OCI-LY7 (cell line): ENCODE results near the gene CNTLN. TPM values are rescaled to one million over a fixed set of nuclear protein-coding genes. Genes with fewer than 3 reads are reported as not detected.

Experiments used
- BruUV-seq: library from RNA; stranded (reverse); fragments of 400-500 nt; replicated peaks from 2 replicates; lab custom pipeline; 2021; lab: Mats Ljungman, UMichigan
- CTCF ChIA-PET: fragments of 300-600 bp; sonication (Branson Sonifier 250); formaldehyde crosslinking; loops from one replicate; lab custom pipeline; 2022; ENCODE audit warnings: antibody characterized with exemption; ENCODE audit not compliant: unreplicated experiment; lab: Charles Lee
- POLR2A ChIA-PET: fragments of 300-600 bp; sonication (Branson Sonifier 250); formaldehyde crosslinking; loops from one replicate; lab custom pipeline; 2022; ENCODE audit warnings: antibody characterized with exemption; lab: Charles Lee
- DNase-seq: peaks from one replicate; pipeline ENCODE4 v3.0.0-alpha.2; 2015; ENCODE audit warnings: low spot score
- H2AFZ ChIP-seq: fragments of 200-600 bp; sonication (generic), shearing (Covaris generic); 2 replicates; pipeline ENCODE4 v1.6.1; 2014; ENCODE audit warnings: mild to moderate bottlenecking, antibody characterized with exemption, low read length, moderate library complexity
- H3K27ac ChIP-seq: fragments of 200-600 bp; sonication (generic); 2 replicates; pipeline ENCODE4 v1.5.1; 2014; ENCODE audit warnings: mixed run types, low read depth, mild to moderate bottlenecking, moderate library complexity, low read length, inconsistent platforms; ENCODE audit not compliant: poor library complexity, severe bottlenecking
- H3K36me3 ChIP-seq: fragments of 200-600 bp; sonication (generic); 2 replicates; pipeline ENCODE4 v1.6.1; 2014; ENCODE audit warnings: mild to moderate bottlenecking, antibody characterized with exemption, low read length, moderate library complexity, mixed read lengths; ENCODE audit not compliant: insufficient read depth
- H3K4me1 ChIP-seq: fragments of 200-600 bp; sonication (generic); 2 replicates; pipeline ENCODE4 v1.5.1; 2014; ENCODE audit warnings: mild to moderate bottlenecking, low read length; ENCODE audit not compliant: insufficient read depth, poor library complexity, severe bottlenecking
- H3K4me2 ChIP-seq: fragments of 200-600 bp; sonication (generic); 2 replicates; pipeline ENCODE4 v1.6.1; 2014; ENCODE audit warnings: mild to moderate bottlenecking, low read length
- H3K4me3 ChIP-seq: fragments of 200-600 bp; sonication (generic); 2 replicates; pipeline ENCODE4 v1.5.1; 2014; ENCODE audit warnings: mild to moderate bottlenecking, low read depth, low read length; ENCODE audit not compliant: poor library complexity, severe bottlenecking
- H3K79me2 ChIP-seq: fragments of 200-600 bp; sonication (generic); 2 replicates; pipeline ENCODE4 v1.6.1; 2016; ENCODE audit warnings: low read depth, mild to moderate bottlenecking, low read length, moderate library complexity, mixed read lengths; ENCODE audit not compliant: insufficient read depth
- H3K9me2 ChIP-seq: fragments of 200-600 bp; sonication (generic); 2 replicates; pipeline ENCODE4 v1.6.1; 2016; ENCODE audit warnings: mild to moderate bottlenecking, low read length, mixed read lengths; ENCODE audit not compliant: insufficient read depth
- H3K9me3 ChIP-seq: fragments of 200-600 bp; sonication (generic); 2 replicates; pipeline ENCODE4 v1.6.1; 2014; ENCODE audit warnings: mild to moderate bottlenecking, mixed run types, low read length, mixed read lengths
- H4K20me1 ChIP-seq: fragments of 200-600 bp; sonication (generic); 2 replicates; pipeline ENCODE4 v1.6.1; 2014; ENCODE audit warnings: mild to moderate bottlenecking, antibody characterized with exemption, low read length, moderate library complexity, mixed read lengths; ENCODE audit not compliant: insufficient read depth
- CTCF ChIP-seq: fragments of 200-600 bp; sonication (generic); conservative IDR thresholded peaks from 2 replicates; pipeline ENCODE4 v1.5.1; 2014; ENCODE audit warnings: mild to moderate bottlenecking, antibody characterized with exemption, low read length, moderate library complexity, mixed read lengths
- EZH2phosphoT487 ChIP-seq: fragments of 200-600 bp; sonication (generic); IDR thresholded peaks from 2 replicates; pipeline ENCODE4 v1.6.1; 2018; ENCODE audit warnings: low read depth, borderline replicate concordance, mild to moderate bottlenecking, mixed run types, antibody characterized with exemption, low read length, moderate library complexity, mixed read lengths
- intact Hi-C: fragments of 100-400 bp; cut with micrococcal nuclease; formaldehyde crosslinking; loops from one replicate; pipeline ENCODE4 v1.10.0; 2022; ENCODE audit not compliant: unreplicated experiment
- total RNA-seq, 2 experiments: library from RNA; depleted of rRNA in 1 of 2; stranded (reverse); fragments of >200 nt in 1 of 2; shearing (Covaris generic) in 1 of 2; gene quantifications; 2 replicates each; pipeline ENCODE4 v1.2.3, GENCODE V29; 2014 to 2022

CNTLN gene
- total RNA-seq, 2 experiments from 2014 or later: not detected

- no peak for DNase-seq
- Histone ChIP-seq H3K27ac (no peak overlapping the region), H3K9me2 (no peaks in the 10 kb centered on the region), H3K9me3 (no peaks in the 10 kb centered on the region), H4K20me1 (no peaks in the 10 kb centered on the region), H3K4me3 (no peak overlapping the region), H3K4me1 (no peaks in the 10 kb centered on the region), H2AFZ (no peak overlapping the region), H3K36me3 (no peaks in the 10 kb centered on the region), H3K79me2 (no peaks in the 10 kb centered on the region), H3K4me2 (no peak overlapping the region)
- CTCF ChIA-PET: no interaction called here
- intact Hi-C loops: no loop called here
- no peak for TF ChIP-seq CTCF
- no peak for TF ChIP-seq EZH2phosphoT487
- no TSS peak for BruUV-seq
- POLR2A ChIA-PET: no interaction called here
Observed at GRCh38 chr9:17509151-17509550, 374.3 kb downstream of the CNTLN start.

- POLR2A ChIA-PET: no interaction called here
- H3K9me2 ChIP-seq: no peaks in the 10 kb centered on the region
- no peak overlapping the region for H3K4me2 ChIP-seq
- no peaks in the 10 kb centered on the region for H3K79me2 ChIP-seq
- no peaks in the 10 kb centered on the region for H3K36me3 ChIP-seq
- H3K4me1 ChIP-seq: no peaks in the 10 kb centered on the region
- no peaks in the 10 kb centered on the region for H4K20me1 ChIP-seq
- intact Hi-C loops: no loop called here
- H2AFZ ChIP-seq: no peak overlapping the region
- no peak overlapping the region for H3K27ac ChIP-seq
- no peak for DNase-seq
- TF ChIP-seq EZH2phosphoT487 (no peak), CTCF (no peak)
- no peak overlapping the region for H3K4me3 ChIP-seq
- BruUV-seq: no TSS peak
- CTCF ChIA-PET: no interaction called here
- no peaks in the 10 kb centered on the region for H3K9me3 ChIP-seq
Observed at GRCh38 chr9:17509701-17510100, 374.9 kb downstream of the CNTLN start.

- Histone ChIP-seq H2AFZ (no peak overlapping the region), H3K4me3 (no peak overlapping the region), H3K9me3 (no peaks in the 10 kb centered on the region), H4K20me1 (no peaks in the 10 kb centered on the region), H3K79me2 (no peaks in the 10 kb centered on the region), H3K9me2 (no peaks in the 10 kb centered on the region), H3K4me1 (no peaks in the 10 kb centered on the region), H3K27ac (no peak overlapping the region), H3K4me2 (no peak overlapping the region), H3K36me3 (no peaks in the 10 kb centered on the region)
- no peak for TF ChIP-seq CTCF
- no peak for TF ChIP-seq EZH2phosphoT487
- no peak for DNase-seq
- intact Hi-C loops: no loop called here
- CTCF ChIA-PET: no interaction called here
- POLR2A ChIA-PET: no interaction called here
- no TSS peak for BruUV-seq
Observed at GRCh38 chr9:17519761-17520160, 384.9 kb downstream of the CNTLN start.
